ENCODE results near the gene NOBOX.

Gene NOBOX

DNA sequence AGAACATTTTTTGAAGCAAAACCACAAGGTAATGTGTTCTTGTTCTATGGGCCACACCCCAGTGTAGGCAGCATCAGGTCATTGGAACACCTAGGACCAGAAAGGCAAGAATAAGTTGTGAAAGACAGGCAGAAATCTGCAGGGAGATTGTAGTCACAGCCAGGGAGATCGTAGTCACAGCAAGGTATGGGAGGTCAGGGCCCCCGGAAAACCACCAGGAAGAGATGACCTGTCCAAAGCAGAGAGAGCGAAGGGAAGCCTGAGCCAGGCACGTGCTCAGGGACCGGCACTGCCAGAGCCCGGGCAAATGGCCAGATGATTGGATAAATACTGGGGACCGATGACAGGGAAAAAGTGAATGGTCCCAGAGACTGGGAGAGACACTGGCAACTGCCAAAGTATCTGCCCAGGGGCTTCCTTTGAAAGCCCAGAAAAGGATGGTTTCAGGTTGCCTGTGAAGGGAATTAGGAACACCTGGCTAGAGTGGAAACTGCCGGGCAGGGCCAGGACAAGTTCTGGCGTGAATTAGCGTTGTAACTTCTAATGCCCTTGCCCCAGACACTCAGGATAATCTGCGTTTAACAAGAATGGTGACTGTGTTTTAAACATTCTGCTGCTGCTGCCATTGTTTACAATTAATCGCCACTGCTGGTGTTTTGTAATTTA is 3.9 kb upstream of the NOBOX start:
- no peaks in the 10 kb centered on the region for H3K36me3 ChIP-seq (ENCODE audit: insufficient read depth, low read length)
- H3K9ac ChIP-seq (ENCODE audit: low read depth, low read length), result no peak overlapping the region
- no peaks in the 10 kb centered on the region for H3K9me3 ChIP-seq (ENCODE audit: control insufficient read depth, insufficient read depth, low read length)
- no peaks in the 10 kb centered on the region; the same call in none of the 2 replicates for H3K4me1 ChIP-seq (ENCODE audit: insufficient read depth, low read length)

DNA sequence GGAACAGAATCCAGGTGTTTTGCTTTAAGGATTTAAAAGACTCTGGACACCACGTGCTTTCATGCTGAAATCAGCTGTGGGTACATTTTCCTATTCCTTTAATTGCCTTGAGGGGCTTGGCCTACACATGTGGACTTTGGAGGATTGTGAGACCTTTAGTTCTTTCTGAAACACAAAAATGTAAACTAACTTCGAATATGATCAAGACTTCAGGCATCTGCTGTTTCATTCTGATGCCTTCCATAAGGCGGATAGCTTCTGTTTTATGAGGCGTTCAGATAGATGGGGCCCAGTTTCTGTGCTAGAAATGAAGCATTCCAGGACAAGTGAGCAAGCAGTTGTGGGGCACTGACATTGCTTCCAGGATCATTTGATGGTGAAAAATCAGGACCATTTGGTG is 1.5 kb upstream of the NOBOX start:
- no peaks in the 10 kb centered on the region; the same call in none of the 2 replicates for H3K4me1 ChIP-seq (ENCODE audit: insufficient read depth, low read length)
- no peaks in the 10 kb centered on the region for H3K9me3 ChIP-seq (ENCODE audit: control insufficient read depth, insufficient read depth, low read length)
- no peaks in the 10 kb centered on the region for H3K36me3 ChIP-seq (ENCODE audit: insufficient read depth, low read length)
- H3K9ac ChIP-seq (ENCODE audit: low read depth, low read length), result no peak overlapping the region

- Histone ChIP-seq H3K9me3 (ENCODE audit: control insufficient read depth, insufficient read depth, low read length) (no peaks in the 10 kb centered on the region), H3K9ac (ENCODE audit: low read depth, low read length) (no peak overlapping the region), H3K4me1 (ENCODE audit: insufficient read depth, low read length) (no peaks in the 10 kb centered on the region; the same call in none of the 2 replicates), H3K36me3 (ENCODE audit: insufficient read depth, low read length) (no peaks in the 10 kb centered on the region)
Observed at GRCh38 chr7:144403102-144403501, 391 bp downstream of the NOBOX start.

GRCh38 chr7:144401490-144401889 is 2.0 kb downstream of the NOBOX start:
- Histone ChIP-seq H3K4me1 (ENCODE audit: insufficient read depth, low read length) (no peaks in the 10 kb centered on the region), H3K9ac (ENCODE audit: low read depth, low read length) (no peak overlapping the region), H3K36me3 (ENCODE audit: insufficient read depth, low read length) (no peaks in the 10 kb centered on the region), H3K9me3 (ENCODE audit: control insufficient read depth, insufficient read depth, low read length) (no peaks in the 10 kb centered on the region)

DNA sequence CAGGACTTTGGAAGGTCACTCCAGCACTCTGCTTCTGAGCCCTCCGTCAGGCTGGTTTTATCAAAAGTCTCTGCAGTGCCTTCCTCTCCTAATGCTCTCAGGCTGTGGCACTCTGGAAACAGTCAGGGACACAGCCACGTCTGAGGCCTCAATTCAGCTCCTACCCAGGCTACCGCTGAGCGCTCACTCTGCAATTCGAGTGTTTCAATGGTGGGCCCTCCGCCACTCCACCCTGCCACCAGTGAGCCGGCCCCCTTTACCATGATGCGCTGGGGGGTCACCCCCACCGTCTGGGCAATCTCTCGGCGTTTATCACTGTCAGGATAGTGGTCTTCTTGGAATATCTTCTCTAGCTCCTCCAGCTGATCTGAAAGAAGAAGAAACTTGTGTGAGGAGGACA is 3.5 kb downstream of the NOBOX start:
- H3K4me1 ChIP-seq (ENCODE audit: insufficient read depth, low read length), result no peaks in the 10 kb centered on the region
- no peaks in the 10 kb centered on the region for H3K9me3 ChIP-seq (ENCODE audit: control insufficient read depth, insufficient read depth, low read length)
- no peak overlapping the region for H3K9ac ChIP-seq (ENCODE audit: low read depth, low read length)
- no peaks in the 10 kb centered on the region for H3K36me3 ChIP-seq (ENCODE audit: insufficient read depth, low read length)

DNA sequence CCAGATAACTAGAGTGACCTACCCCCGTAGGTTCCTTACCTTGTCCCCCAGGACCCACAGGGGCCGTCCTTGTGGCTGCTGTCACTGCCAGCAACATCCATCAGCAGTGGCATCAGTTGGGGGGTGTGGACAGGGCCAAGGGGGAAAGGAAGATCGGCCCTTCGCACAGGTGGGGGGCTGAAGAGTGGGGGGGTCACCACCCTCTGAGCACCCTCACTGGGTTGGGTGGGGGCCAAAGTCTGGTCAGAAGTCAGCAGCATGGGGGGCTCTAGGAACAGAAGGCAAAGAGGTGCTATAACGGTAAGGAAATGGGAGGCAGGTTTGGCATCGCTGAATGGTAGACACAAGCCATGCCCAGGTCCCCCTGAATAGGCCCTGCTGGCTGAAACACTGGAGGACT is 4.6 kb downstream of the NOBOX start:
- no peaks in the 10 kb centered on the region for H3K9me3 ChIP-seq (ENCODE audit: control insufficient read depth, insufficient read depth, low read length)
- no peak overlapping the region for H3K9ac ChIP-seq (ENCODE audit: low read depth, low read length)
- no peaks in the 10 kb centered on the region for H3K4me1 ChIP-seq (ENCODE audit: insufficient read depth, low read length)
- no peaks in the 10 kb centered on the region for H3K36me3 ChIP-seq (ENCODE audit: insufficient read depth, low read length)

DNA sequence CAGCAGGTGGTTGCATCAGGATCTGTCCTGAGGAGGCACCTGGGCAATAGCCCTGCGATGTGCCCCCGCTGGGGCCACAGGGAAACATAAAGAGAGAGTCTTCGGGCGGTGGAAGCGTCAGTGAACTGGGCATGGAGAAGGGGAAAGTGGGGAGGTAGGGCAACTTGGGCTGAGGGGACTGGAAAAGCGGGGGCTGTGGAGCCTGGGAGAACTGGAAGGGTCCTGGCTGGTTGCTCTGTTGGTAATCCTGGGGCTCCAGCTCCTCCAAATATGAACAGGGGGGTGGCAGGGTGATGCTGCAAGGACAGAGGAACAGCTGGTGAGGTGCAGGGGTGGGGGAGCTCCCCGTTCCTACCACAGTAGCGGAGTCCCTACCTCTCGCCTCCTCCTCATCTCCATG is 5.2 kb downstream of the NOBOX start:
- no peaks in the 10 kb centered on the region for H3K9me3 ChIP-seq (ENCODE audit: control insufficient read depth, insufficient read depth, low read length)
- no peak overlapping the region for H3K9ac ChIP-seq (ENCODE audit: low read depth, low read length)
- no peaks in the 10 kb centered on the region for H3K36me3 ChIP-seq (ENCODE audit: insufficient read depth, low read length)
- no peaks in the 10 kb centered on the region for H3K4me1 ChIP-seq (ENCODE audit: insufficient read depth, low read length)

GRCh38 chr7:144397086-144397485 is 6.4 kb downstream of the NOBOX start:
- Histone ChIP-seq H3K4me1 (ENCODE audit: insufficient read depth, low read length) (no peaks in the 10 kb centered on the region), H3K9ac (ENCODE audit: low read depth, low read length) (no peak overlapping the region), H3K9me3 (ENCODE audit: control insufficient read depth, insufficient read depth, low read length) (no peaks in the 10 kb centered on the region), H3K36me3 (ENCODE audit: insufficient read depth, low read length) (no peaks in the 10 kb centered on the region)

DNA sequence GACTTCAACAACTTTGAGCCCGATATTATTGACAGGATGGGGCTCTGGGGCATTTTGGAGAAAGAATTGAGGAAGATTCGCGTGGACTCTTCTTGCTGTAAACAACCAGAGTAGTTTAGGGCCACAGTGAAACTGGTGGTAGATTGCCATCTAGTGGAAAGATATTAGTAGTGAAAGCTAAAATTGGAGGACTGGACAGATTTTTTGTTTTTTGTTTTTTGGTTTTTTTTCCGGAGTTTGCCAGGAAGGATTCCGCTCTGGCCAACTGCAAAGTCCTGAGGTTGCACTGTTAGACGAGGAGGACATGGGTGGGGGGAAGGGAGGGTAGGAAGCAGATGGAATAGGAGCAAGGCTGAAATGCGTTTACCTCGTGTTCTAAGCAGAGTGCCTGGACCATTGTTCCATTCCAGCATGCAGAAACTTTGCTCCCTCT is 11.7 kb downstream of the NOBOX start:
- no peak overlapping the region for H3K9ac ChIP-seq (ENCODE audit: low read depth, low read length)

DNA sequence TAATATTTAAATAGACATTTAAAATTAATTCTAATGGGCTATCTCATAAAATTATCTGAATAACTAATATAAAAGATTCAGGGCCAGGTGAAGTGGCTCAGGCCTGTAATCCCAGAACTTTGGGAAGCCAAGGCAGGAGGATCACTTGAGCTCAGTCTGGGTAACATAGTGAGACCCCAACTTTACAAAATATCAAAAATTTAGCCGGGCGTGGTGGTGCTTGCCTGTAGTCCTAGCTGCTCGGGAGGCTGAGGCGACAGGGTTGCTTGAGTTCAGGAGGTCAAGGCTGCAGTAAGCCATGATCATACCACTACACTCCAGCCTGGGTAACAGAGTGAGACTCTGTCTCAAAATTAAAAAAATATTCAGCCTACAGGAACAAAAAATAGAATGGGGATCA is 12.5 kb downstream of the NOBOX start:
- Histone ChIP-seq H3K9me3 (ENCODE audit: control insufficient read depth, insufficient read depth, low read length) (no peaks in the 10 kb centered on the region), H3K9ac (ENCODE audit: low read depth, low read length) (no peak overlapping the region), H3K36me3 (ENCODE audit: insufficient read depth, low read length) (no peaks in the 10 kb centered on the region), H3K4me1 (ENCODE audit: insufficient read depth, low read length) (peaks cover 17% of the 10 kb centered on the region)

More for the DNA sequence above, 11.7 kb downstream of the NOBOX start:
- H3K36me3 ChIP-seq (ENCODE audit: insufficient read depth, low read length), result no peaks in the 10 kb centered on the region
- peaks cover 17% of the 10 kb centered on the region for H3K4me1 ChIP-seq (ENCODE audit: insufficient read depth, low read length)
- H3K9me3 ChIP-seq (ENCODE audit: control insufficient read depth, insufficient read depth, low read length), result no peaks in the 10 kb centered on the region

GRCh38 chr7:144390481-144390880 is 13.0 kb downstream of the NOBOX start:
- peaks cover 17% of the 10 kb centered on the region for H3K4me1 ChIP-seq (ENCODE audit: insufficient read depth, low read length)
- no peaks in the 10 kb centered on the region for H3K36me3 ChIP-seq (ENCODE audit: insufficient read depth, low read length)
- H3K9me3 ChIP-seq (ENCODE audit: control insufficient read depth, insufficient read depth, low read length), result no peaks in the 10 kb centered on the region
- H3K9ac ChIP-seq (ENCODE audit: low read depth, low read length), result no peak overlapping the region

DNA sequence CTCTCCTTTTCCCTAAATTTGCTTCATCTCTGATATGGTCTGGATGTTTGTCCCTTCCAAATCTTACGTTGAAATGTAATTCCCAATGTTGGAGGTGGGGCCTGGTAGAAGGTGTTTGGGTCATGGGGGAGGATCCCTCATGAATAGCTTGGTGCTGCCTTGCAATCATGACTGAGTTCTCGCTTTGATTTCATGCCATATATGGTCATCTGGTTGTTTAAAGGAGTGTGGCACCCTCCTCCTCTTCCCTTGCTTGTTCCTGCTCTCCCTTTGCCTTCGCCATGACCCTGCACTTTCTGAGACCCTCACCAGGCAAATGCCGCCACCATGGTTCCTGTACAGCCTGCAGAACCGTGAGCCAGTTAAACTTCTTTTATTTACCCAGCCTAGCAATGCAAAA is 14.5 kb downstream of the NOBOX start:
- Histone ChIP-seq H3K9ac (ENCODE audit: low read depth, low read length) (no peak overlapping the region), H3K9me3 (ENCODE audit: control insufficient read depth, insufficient read depth, low read length) (no peaks in the 10 kb centered on the region), H3K4me1 (ENCODE audit: insufficient read depth, low read length) (peaks cover 32% of the 10 kb centered on the region), H3K36me3 (ENCODE audit: insufficient read depth, low read length) (no peaks in the 10 kb centered on the region)

GRCh38 chr7:144386741-144387140 is 16.8 kb downstream of the NOBOX start:
- no peaks in the 10 kb centered on the region for H3K9me3 ChIP-seq (ENCODE audit: control insufficient read depth, insufficient read depth, low read length)
- H3K4me1 ChIP-seq (ENCODE audit: insufficient read depth, low read length), result peaks cover 34% of the 10 kb centered on the region
- no peak overlapping the region for H3K9ac ChIP-seq (ENCODE audit: low read depth, low read length)
- H3K36me3 ChIP-seq (ENCODE audit: insufficient read depth, low read length), result no peaks in the 10 kb centered on the region

- Histone ChIP-seq H3K9ac (ENCODE audit: low read depth, low read length) (peak overlapping the region; percentile 9; the same call in 1 of the 2 replicates), H3K9me3 (ENCODE audit: control insufficient read depth, insufficient read depth, low read length) (no peaks in the 10 kb centered on the region), H3K4me1 (ENCODE audit: insufficient read depth, low read length) (peaks cover 23% of the 10 kb centered on the region), H3K36me3 (ENCODE audit: insufficient read depth, low read length) (no peaks in the 10 kb centered on the region)
Observed at GRCh38 chr7:144384555-144385245, 18.8 kb downstream of the NOBOX start.

GRCh38 chr7:144384071-144384470 is 19.4 kb downstream of the NOBOX start:
- Histone ChIP-seq H3K36me3 (ENCODE audit: insufficient read depth, low read length) (no peaks in the 10 kb centered on the region), H3K9ac (ENCODE audit: low read depth, low read length) (peak overlapping the region; percentile 9; the same call in 1 of the 2 replicates), H3K4me1 (ENCODE audit: insufficient read depth, low read length) (peaks cover 23% of the 10 kb centered on the region), H3K9me3 (ENCODE audit: control insufficient read depth, insufficient read depth, low read length) (no peaks in the 10 kb centered on the region)

Measured in ES-I3 (cell line).